SU-DHL-6 (cell line): ENCODE results near the gene EPHA6.

Experiments used
- EZH2phosphoT487 ChIP-seq: fragments of 200-600 bp; sonication (generic), shearing (Covaris generic); conservative IDR thresholded peaks from 2 replicates; pipeline ENCODE4 v1.6.1; 2018; ENCODE audit warnings: mild to moderate bottlenecking, antibody characterized with exemption, low read length, moderate library complexity, mixed read lengths
- TF ChIP-seq, protein P1 (sequence below): fragments of 200-600 bp; sonication (generic); IDR thresholded peaks from one replicate; pipeline ENCODE4 v1.5.1; 2017; ENCODE audit warnings: antibody characterized with exemption, mild to moderate bottlenecking, low read length, moderate library complexity; ENCODE audit not compliant: insufficient read depth, poor library complexity, severe bottlenecking

DNA sequence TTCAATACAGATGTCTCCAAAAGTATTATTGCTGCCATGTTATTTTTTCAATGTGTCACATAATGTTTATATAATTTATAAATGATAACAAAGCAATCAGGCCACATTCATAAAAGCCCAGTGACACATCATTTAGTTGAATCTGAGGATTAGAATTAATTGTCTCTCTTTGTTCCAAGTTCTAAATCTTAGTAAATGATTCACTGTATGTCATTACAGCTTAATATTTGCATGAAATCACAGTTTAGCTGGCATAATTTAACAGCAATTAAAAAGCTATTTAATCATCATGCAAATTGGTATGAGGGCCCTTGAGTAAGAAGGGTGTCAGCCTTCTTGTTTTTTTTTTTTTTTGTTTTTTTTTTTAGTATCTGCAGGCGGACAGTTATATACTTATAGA lies 427.0 kb downstream of the EPHA6 start:
- TF ChIP-seq, protein P1, sequence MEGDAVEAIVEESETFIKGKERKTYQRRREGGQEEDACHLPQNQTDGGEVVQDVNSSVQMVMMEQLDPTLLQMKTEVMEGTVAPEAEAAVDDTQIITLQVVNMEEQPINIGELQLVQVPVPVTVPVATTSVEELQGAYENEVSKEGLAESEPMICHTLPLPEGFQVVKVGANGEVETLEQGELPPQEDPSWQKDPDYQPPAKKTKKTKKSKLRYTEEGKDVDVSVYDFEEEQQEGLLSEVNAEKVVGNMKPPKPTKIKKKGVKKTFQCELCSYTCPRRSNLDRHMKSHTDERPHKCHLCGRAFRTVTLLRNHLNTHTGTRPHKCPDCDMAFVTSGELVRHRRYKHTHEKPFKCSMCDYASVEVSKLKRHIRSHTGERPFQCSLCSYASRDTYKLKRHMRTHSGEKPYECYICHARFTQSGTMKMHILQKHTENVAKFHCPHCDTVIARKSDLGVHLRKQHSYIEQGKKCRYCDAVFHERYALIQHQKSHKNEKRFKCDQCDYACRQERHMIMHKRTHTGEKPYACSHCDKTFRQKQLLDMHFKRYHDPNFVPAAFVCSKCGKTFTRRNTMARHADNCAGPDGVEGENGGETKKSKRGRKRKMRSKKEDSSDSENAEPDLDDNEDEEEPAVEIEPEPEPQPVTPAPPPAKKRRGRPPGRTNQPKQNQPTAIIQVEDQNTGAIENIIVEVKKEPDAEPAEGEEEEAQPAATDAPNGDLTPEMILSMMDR: no peak
- no peak for TF ChIP-seq EZH2phosphoT487
